K562 (cell line): ENCODE measurements around the gene CACNA2D3.

ENCODE experiments used
- CLOCK ChIP-seq: fragments of 250-450 bp; sonication (Bioruptor Pico); IDR thresholded peaks from 2 replicates; pipeline ENCODE4 v1.4.0; 2020; ENCODE audit warnings: mild to moderate bottlenecking, moderate library complexity, borderline replicate concordance
- CTCF ChIP-seq, 3 experiments: IDR thresholded peaks in 2 of 3; conservative IDR thresholded peaks in 1 of 3; 2 replicates each; pipeline ENCODE4 v1.5.1; 2011 to 2012; ENCODE audit warnings: low read length in 3 of 3, mild to moderate bottlenecking in 3 of 3, control low read depth in 2 of 3, improper control_type of control experiment in 1 of 3, inconsistent platforms in 1 of 3, low read depth in 1 of 3, mixed read lengths in 1 of 3, moderate library complexity in 1 of 3; ENCODE audit not compliant: insufficient read depth in 2 of 3
- EP300 ChIP-seq: IDR thresholded peaks from 2 replicates; pipeline ENCODE4 v1.6.1; 2012; ENCODE audit warnings: low read length, improper control_type of control experiment
- HIVEP1 ChIP-seq: fragments of 250-450 bp; sonication (Bioruptor Pico); IDR thresholded peaks from 2 replicates; pipeline ENCODE4 v1.4.0; 2020; ENCODE audit warnings: mild to moderate bottlenecking
- MXD1 ChIP-seq: fragments of 250-450 bp; sonication (Bioruptor Pico); IDR thresholded peaks from 2 replicates; pipeline ENCODE4 v1.8.0; 2021; ENCODE audit warnings: borderline replicate concordance, mild to moderate bottlenecking, moderate library complexity; ENCODE audit not compliant: poor library complexity, severe bottlenecking
- NR2C2 ChIP-seq, 2 experiments: fragments of 200-800 bp in 1 of 2; sonication (Bioruptor generic) in 1 of 2; sonication (generic) in 1 of 2; formaldehyde crosslinking in 1 of 2; IDR thresholded peaks; 2 replicates each; pipeline versions ENCODE4 v1.6.1 to v1.8.0; 2016 to 2022; ENCODE audit warnings: mild to moderate bottlenecking in 1 of 2, missing compliant biosample characterization in 1 of 2, missing genetic modification characterization in 1 of 2, missing genetic modification reagents in 1 of 2
- POLR2AphosphoS2 ChIP-seq: IDR thresholded peaks from 2 replicates; pipeline ENCODE4 v1.6.1; 2012; ENCODE audit warnings: low read length, improper control_type of control experiment
- YY1 ChIP-seq, 3 experiments: IDR thresholded peaks; 2 replicates each; pipeline ENCODE4 v1.6.1; 2011; ENCODE audit warnings: low read length in 2 of 3, mild to moderate bottlenecking in 2 of 3, moderate library complexity in 2 of 3, borderline replicate concordance in 1 of 3, control low read depth in 1 of 3, low read depth in 1 of 3; ENCODE audit not compliant: insufficient read depth in 3 of 3, insufficient replicate concordance in 2 of 3, control insufficient read depth in 1 of 3, insufficient read length in 1 of 3; ENCODE audit errors: extremely low read depth in 1 of 3
- ZNF3 ChIP-seq: fragments of 250-450 bp; sonication (Bioruptor Pico); IDR thresholded peaks from 2 replicates; pipeline ENCODE4 v1.5.0; 2021; ENCODE audit warnings: mild to moderate bottlenecking, moderate library complexity
- ZNF668 ChIP-seq: fragments of 250-450 bp; sonication (Bioruptor Pico); IDR thresholded peaks from 2 replicates; pipeline ENCODE4 v1.8.0; 2022; ENCODE audit warnings: mild to moderate bottlenecking, inconsistent platforms

- peak; percentile 65 to 67 (median 65) for TF ChIP-seq CTCF (IDR thresholded peaks at IDR 0.05 in 2 of 3, conservative IDR thresholded peaks at IDR 0.05 in 1 of 3; ENCODE audit: insufficient read depth in 2 of 3, low read depth in 1 of 3, low read length in 3 of 3)
- no peak for TF ChIP-seq POLR2AphosphoS2
- TF ChIP-seq HIVEP1, result no peak
- no peak for TF ChIP-seq YY1 (IDR thresholded peaks at IDR 0.05; ENCODE audit: borderline replicate concordance in 1 of 3, control insufficient read depth in 1 of 3, extremely low read depth in 1 of 3, insufficient read depth in 3 of 3, insufficient read length in 1 of 3, insufficient replicate concordance in 2 of 3, low read depth in 1 of 3, low read length in 2 of 3)
- no peak for TF ChIP-seq ZNF668 (CRISPR knock-in tag)
- no peak for TF ChIP-seq EP300
- no peak for TF ChIP-seq NR2C2 (CRISPR knock-in tag; IDR thresholded peaks at IDR 0.05)
- no peak for TF ChIP-seq NR2C2 (tag; IDR thresholded peaks at IDR 0.05)
- no peak for TF ChIP-seq MXD1
- no peak for TF ChIP-seq CLOCK (CRISPR knock-in tag)
- TF ChIP-seq ZNF3 (CRISPR knock-in tag), result no peak
These were observed 708.3 kb downstream of the CACNA2D3 start for GRCh38 chr3:54830658-54831057.
